A673 (cell line): ENCODE results near the gene ATXN7L2.

Experiments used
- CTCF ChIP-seq: fragments of 300-800, 200-600 bp; sonication (generic); conservative IDR thresholded peaks from 2 replicates; pipeline ENCODE4 v1.5.1; 2017; ENCODE audit warnings: low read depth, mild to moderate bottlenecking, antibody characterized with exemption, low read length, moderate library complexity, mixed read lengths
- EZH2 ChIP-seq: fragments of 200-600 bp; sonication (generic); IDR thresholded peaks from 2 replicates; pipeline ENCODE4 v1.6.1; 2017; ENCODE audit warnings: borderline replicate concordance, low read depth, mild to moderate bottlenecking, mixed read lengths, antibody characterized with exemption, low read length; ENCODE audit not compliant: poor library complexity, severe bottlenecking

- no peak for TF ChIP-seq CTCF
- TF ChIP-seq EZH2, result no peak
These were observed 17.3 kb downstream of the ATXN7L2 start for GRCh38 chr1:109500941-109501381.
